ENCODE data around the gene HNRNPH2.

- TF ChIP-seq CTCF (IDR thresholded peaks at IDR 0.05; ENCODE audit: insufficient read depth, low read length, poor library complexity, severe bottlenecking) (no peak), EZH2phosphoT487 (conservative IDR thresholded peaks at IDR 0.05; ENCODE audit: low read length) (no peak)
These were observed 34.1 kb downstream of the HNRNPH2 start for GRCh38 chrX:101442085-101442484.
